GM12874 (cell line): ENCODE results near the gene RFX2.

Source experiments
- TF ChIP-seq, protein P1 (sequence below): IDR thresholded peaks from 2 replicates; pipeline ENCODE4 v1.5.1; 2011; ENCODE audit warnings: low read depth, mild to moderate bottlenecking, control low read depth, low read length, moderate library complexity; ENCODE audit not compliant: insufficient read depth

RFX2 gene

DNA sequence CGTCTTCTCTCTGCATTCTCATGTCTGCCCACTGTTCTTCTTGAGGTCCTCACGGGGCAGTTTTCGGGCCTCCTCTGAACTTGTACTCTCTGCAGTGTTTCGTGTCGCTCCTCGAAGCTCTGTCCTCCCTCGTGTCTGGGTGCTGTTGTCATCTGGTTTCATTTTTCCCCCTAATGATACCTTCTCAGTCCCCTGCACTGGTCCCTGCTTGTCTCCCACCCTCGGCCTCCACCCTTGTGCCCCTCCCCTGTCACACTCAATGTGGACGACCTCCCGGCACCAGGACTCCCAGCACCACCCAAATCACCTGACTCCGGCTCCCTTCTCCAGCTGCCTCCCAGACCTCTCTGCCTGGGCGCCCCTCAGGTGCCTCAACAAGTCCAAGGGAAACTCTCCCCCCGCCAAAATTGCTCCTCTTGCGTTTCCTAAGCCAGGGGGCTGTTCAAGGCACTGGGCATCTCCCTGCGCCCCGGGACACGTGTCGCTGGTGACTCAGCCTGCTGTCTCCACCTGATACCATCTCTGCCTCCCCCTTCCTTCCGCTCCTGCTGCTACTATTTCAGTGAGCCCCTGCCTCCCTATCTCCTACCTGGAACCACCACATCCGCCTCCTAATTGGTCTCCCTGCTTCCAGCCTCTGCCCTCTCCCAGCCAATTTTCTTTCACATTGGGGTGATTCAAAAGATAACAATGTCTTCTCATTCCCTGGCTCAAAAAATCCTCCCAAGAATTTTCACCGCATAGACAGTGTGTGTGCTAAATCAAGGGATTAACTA lies 49.5 kb downstream of the RFX2 start:
- TF ChIP-seq, protein P1, sequence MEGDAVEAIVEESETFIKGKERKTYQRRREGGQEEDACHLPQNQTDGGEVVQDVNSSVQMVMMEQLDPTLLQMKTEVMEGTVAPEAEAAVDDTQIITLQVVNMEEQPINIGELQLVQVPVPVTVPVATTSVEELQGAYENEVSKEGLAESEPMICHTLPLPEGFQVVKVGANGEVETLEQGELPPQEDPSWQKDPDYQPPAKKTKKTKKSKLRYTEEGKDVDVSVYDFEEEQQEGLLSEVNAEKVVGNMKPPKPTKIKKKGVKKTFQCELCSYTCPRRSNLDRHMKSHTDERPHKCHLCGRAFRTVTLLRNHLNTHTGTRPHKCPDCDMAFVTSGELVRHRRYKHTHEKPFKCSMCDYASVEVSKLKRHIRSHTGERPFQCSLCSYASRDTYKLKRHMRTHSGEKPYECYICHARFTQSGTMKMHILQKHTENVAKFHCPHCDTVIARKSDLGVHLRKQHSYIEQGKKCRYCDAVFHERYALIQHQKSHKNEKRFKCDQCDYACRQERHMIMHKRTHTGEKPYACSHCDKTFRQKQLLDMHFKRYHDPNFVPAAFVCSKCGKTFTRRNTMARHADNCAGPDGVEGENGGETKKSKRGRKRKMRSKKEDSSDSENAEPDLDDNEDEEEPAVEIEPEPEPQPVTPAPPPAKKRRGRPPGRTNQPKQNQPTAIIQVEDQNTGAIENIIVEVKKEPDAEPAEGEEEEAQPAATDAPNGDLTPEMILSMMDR: no peak

DNA sequence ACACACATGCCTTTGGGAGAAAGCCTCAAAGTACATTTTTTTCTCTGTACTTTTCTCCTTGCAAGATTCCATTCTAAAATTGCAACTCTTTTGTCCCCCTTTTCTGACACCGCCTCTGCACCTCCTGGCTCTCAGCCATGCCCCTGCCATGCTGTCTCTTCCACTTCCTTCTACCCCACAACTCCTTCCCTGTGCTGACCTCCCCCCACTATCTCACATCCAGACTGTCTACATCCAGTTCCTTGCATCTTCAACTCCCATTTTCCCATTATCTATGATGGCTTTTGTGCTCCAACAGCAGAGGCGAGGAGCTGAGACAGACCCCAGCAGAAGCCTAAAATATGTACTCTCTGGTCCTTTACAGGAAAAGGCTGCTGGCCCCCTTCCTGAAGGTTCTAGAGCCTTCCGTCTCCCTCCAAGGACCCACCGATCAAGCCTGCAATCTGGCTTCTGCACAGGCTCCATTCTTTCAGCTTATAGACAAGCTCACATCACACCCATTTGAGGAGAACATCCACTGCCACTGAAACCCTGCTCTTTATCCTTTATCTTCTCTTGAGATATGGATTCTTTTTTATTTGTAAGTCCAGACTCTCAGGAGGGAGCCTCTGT lies 50.2 kb downstream of the RFX2 start:
- TF ChIP-seq, protein P1: no peak

DNA sequence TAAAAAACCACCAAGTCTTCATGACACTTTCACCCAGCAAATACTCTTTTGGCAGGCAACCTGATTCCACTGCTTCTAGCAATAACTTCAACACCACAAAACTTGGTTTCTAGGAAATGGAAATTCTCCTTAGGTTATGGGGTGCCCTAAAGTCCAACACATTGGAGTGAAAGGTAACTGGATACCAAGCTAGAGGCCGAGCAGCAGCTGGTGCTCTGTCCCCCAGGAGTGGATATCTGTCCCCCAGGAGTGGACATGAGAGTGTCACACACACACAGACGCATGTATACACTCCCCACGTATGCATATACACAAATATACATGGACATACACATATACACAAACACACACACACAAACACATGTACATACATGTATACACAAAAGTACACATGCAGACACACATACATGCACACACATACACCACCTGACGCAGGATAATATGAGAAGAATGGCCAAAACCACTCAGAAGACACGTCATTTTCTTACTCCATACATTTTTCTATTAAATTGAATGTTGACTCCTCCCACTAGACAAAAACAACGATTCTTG lies 50.8 kb downstream of the RFX2 start:
- TF ChIP-seq, protein P1: no peak

DNA sequence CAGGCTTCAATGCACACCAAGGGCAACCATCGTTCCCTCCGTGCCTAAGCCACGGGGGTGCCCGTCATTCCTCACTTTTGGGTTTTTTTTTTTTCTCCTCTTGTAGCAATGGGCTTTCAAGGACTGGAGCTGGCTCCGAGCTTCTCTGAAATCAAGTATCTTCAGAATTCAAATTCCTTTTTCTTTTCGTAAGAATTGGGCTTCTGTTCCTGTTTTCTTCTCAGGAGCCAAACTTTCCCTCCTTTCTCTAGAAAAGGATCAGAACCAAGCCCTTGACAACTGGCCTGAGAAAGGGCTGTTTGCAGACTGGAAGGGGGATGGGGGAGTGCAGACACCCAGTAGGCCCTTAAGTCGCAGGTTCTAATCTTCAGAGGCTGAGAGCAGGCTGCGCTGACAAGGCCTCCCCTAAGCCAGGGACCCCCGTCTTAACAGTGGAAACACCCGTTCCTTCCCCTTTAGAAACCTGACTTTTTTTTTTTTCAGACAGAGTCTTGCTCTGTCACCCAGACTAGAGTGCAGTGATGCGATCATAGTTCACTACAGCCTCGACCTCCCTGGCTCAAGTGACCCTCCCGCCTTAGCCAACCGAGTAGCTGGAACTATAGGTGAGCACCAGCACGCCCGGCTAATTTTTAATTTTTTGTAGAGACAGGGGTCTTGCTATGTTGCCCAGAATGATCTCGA lies 51.6 kb downstream of the RFX2 start:
- TF ChIP-seq, protein P1: no peak

DNA sequence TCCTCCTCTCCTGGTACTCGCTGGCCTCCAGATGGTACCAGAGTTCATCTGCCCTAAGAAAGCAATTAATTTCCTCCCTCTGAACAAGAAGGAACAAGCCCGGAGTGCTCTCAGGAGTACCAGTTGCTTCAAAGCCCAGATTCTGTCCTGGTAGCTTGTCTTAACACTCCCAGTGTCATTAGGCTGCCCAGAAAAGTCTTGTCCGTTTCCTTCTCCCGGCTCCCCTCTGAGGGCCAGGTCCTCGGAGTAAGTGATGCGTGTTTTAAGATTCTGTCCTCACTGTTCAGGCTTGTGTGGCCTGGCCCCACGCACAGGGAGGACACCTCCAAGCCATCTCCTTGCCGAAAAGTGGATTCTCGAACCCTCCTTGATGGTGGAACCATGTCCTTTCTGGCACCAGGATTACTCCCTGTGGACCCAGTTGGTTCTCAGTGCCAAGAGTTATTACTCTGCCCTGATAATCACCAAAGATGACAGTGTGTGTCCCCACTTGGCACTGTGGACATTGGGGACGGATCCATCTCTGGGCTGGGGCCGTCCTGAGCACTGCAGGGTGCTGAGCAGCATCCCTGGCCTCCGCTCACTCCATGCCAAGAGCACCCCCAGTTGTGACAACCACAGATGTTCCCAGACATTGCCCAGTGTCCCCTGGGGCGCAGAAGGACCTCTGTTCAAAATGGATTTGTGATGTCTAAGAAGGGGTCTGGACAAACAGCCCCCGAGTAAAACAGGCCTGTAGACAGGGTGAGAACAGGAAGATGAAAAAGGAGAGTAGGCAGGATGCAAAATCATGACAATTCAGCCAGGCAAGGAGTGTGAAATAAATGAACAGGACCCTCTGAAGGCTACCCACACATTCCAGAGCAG lies 52.4 kb downstream of the RFX2 start:
- TF ChIP-seq, protein P1: no peak

DNA sequence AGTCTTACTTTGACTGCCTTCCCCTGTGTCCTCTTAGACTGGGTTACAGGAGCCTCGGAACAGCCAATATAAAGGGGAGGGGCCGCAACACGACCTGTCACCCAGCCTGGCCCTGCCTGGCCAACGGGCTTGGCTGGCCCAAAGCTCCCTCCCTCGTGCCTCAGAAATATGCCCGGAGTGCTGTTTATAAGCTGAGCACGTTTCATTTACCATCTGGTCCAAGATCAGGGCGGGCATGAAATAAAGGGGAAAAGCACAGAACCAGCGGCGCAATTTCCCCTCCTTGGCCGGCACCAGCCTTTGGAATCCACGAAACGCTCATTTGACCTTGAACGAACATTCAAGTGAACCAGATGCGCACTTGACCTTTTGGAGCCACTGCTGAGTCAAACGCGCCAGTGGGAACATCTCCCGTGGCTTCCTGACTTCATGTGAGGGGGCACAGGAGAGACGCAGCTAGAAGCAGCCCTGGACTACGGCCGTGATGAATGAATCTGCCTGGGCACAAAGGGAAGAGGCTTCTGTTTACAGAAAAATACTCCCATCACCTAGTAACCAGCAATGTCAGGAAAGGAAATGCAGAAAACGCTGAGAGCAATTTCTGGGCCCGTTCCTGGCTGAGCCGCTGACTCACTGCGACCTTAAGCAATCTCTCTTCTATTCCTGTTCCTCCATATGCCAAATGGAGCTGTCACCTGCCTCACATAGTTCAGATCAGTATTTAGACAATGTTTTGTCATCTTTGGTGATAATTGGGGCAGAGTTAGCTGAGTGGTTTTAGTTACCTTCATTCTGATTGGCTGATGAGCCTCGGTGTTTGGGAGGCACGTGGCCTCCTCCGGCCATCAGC lies 53.3 kb downstream of the RFX2 start:
- TF ChIP-seq, protein P1: no peak
